GM18499 (cell line): ENCODE results near the gene TCAIM.

ENCODE experiments used
- ATAC-seq: cut with Tn5 transposase; IDR thresholded peaks from one replicate; pipeline ENCODE4 v1.9.1; 2021; ENCODE audit warnings: moderate number of reproducible peaks; ENCODE audit not compliant: insufficient read depth, unreplicated experiment

The TCAIM gene

GRCh38 chr3:44439499-44440295, 101.1 kb downstream of the TCAIM start:
- peak; percentile 88 for ATAC-seq

GRCh38 chr3:44442596-44443309, 104.2 kb downstream of the TCAIM start:
- ATAC-seq: no peak

GRCh38 chr3:44444437-44444836, 105.9 kb downstream of the TCAIM start:
- ATAC-seq: no peak

- no peak for ATAC-seq
Measured at GRCh38 chr3:44444896-44445691, 106.5 kb downstream of the TCAIM start.

GRCh38 chr3:44445786-44446185, 107.2 kb downstream of the TCAIM start:
- ATAC-seq: no peak

GRCh38 chr3:44446929-44447328, 108.4 kb downstream of the TCAIM start:
- ATAC-seq: no peak

GRCh38 chr3:44451441-44451840, 112.9 kb downstream of the TCAIM start:
- ATAC-seq: no peak

GRCh38 chr3:44454258-44454657, 115.7 kb downstream of the TCAIM start:
- no peak for ATAC-seq

GRCh38 chr3:44455318-44455717, 116.8 kb downstream of the TCAIM start:
- ATAC-seq: no peak
